GM10266 (cell line): ENCODE data around the gene SEMA5A.

ENCODE experiments used
- DNase-seq: peaks from one replicate; pipeline ENCODE4 v3.0.0; 2012; ENCODE audit errors: extremely low spot score
- CTCF ChIP-seq: IDR thresholded peaks from 2 replicates; pipeline ENCODE4 v1.5.1; 2012; ENCODE audit warnings: mild to moderate bottlenecking, low read depth; ENCODE audit not compliant: control insufficient read depth, insufficient read depth; ENCODE audit errors: missing control alignments

SEMA5A gene

GRCh38 chr5:9071524-9071923, 474.4 kb downstream of the SEMA5A start:
- DNase-seq = no peak
- TF ChIP-seq CTCF = no peak

- TF ChIP-seq CTCF = no peak
- DNase-seq = no peak
Observed at GRCh38 chr5:9071074-9071473, 474.8 kb downstream of the SEMA5A start.

GRCh38 chr5:9069650-9070049, 476.2 kb downstream of the SEMA5A start:
- no peak for TF ChIP-seq CTCF

GRCh38 chr5:9067154-9067553, 478.7 kb downstream of the SEMA5A start:
- no peak for DNase-seq
- no peak for TF ChIP-seq CTCF

More at GRCh38 chr5:9069650-9070049, 476.2 kb downstream of the SEMA5A start:
- no peak for DNase-seq

- no peak for TF ChIP-seq CTCF
- no peak for DNase-seq
Observed at GRCh38 chr5:9066349-9066748, 479.5 kb downstream of the SEMA5A start.

- DNase-seq = no peak
- no peak for TF ChIP-seq CTCF
Observed at GRCh38 chr5:9063615-9064245, 482.1 kb downstream of the SEMA5A start.

GRCh38 chr5:9062873-9063272, 483.0 kb downstream of the SEMA5A start:
- TF ChIP-seq CTCF = no peak
- DNase-seq = no peak
